Neuronal stem cell (in vitro differentiated cells): ENCODE data around the gene SAMD4A.

Experiments
- DNase-seq: peaks from one replicate; pipeline ENCODE4 v3.0.0-alpha.2; 2013; ENCODE audit warnings: low spot score
- H2AFZ ChIP-seq: one replicate; pipeline ENCODE4 v1.6.1; 2013; ENCODE audit warnings: mild to moderate bottlenecking, low read length, inconsistent platforms
- H2AK5ac ChIP-seq: 2 replicates; pipeline ENCODE4 v1.6.1; 2013; ENCODE audit warnings: low read depth, mild to moderate bottlenecking, inconsistent platforms, low read length, moderate library complexity, mixed read lengths
- H2BK120ac ChIP-seq: 2 replicates; pipeline ENCODE4 v1.6.1; 2013; ENCODE audit warnings: low read depth, mild to moderate bottlenecking, inconsistent platforms, low read length, moderate library complexity, mixed read lengths
- H2BK12ac ChIP-seq: one replicate; pipeline ENCODE4 v1.6.1; 2013; ENCODE audit warnings: low read length, inconsistent platforms
- H2BK15ac ChIP-seq: 2 replicates; pipeline ENCODE4 v1.6.1; 2013; ENCODE audit warnings: mild to moderate bottlenecking, low read length, inconsistent platforms, mixed read lengths
- H2BK5ac ChIP-seq: one replicate; pipeline ENCODE4 v1.6.1; 2013; ENCODE audit warnings: inconsistent platforms, mild to moderate bottlenecking, low read length, moderate library complexity
- H3K14ac ChIP-seq: one replicate; pipeline ENCODE4 v1.6.1; 2013; ENCODE audit warnings: low read length, inconsistent platforms
- H3K18ac ChIP-seq: 2 replicates; pipeline ENCODE4 v1.6.1; 2013; ENCODE audit warnings: low read length, inconsistent platforms
- H3K23ac ChIP-seq: 2 replicates; pipeline ENCODE4 v1.6.1; 2013; ENCODE audit warnings: low read depth, mild to moderate bottlenecking, mixed read lengths, low read length, inconsistent platforms; ENCODE audit not compliant: poor library complexity
- H3K27ac ChIP-seq: replicated peaks from 3 replicates; pipeline ENCODE4 v1.5.1; 2013; ENCODE audit warnings: low read length, inconsistent platforms
- H3K27me3 ChIP-seq, 3 experiments: 2 replicates each; pipeline ENCODE4 v1.6.1; 2013; ENCODE audit warnings: low read length in 3 of 3, mild to moderate bottlenecking in 2 of 3, inconsistent platforms in 1 of 3, low read depth in 1 of 3, mixed read lengths in 1 of 3, moderate library complexity in 1 of 3; ENCODE audit not compliant: control insufficient read depth in 3 of 3, insufficient read depth in 3 of 3
- H3K36me3 ChIP-seq, 2 donors: replicated peaks in 1 of 2; 2 replicates each; pipeline ENCODE4 v1.6.1; 2013; ENCODE audit warnings: low read length in 2 of 2; ENCODE audit not compliant: control insufficient read depth in 2 of 2, insufficient read depth in 2 of 2
- H3K4ac ChIP-seq: 2 replicates; pipeline ENCODE4 v1.6.1; 2013; ENCODE audit warnings: inconsistent platforms, mild to moderate bottlenecking, low read length, moderate library complexity
- H3K4me1 ChIP-seq, 2 donors: 1 replicate in 1 of 2; 2 replicates in 1 of 2; pipeline ENCODE4 v1.6.1; 2013; ENCODE audit warnings: low read length in 2 of 2, low read depth in 1 of 2; ENCODE audit not compliant: control insufficient read depth in 2 of 2, insufficient read depth in 1 of 2
- H3K4me2 ChIP-seq: one replicate; pipeline ENCODE4 v1.6.1; 2013; ENCODE audit warnings: mild to moderate bottlenecking, low read length, inconsistent platforms; ENCODE audit not compliant: insufficient read depth, poor library complexity, severe bottlenecking
- H3K4me3 ChIP-seq, 2 donors: 2 replicates each; pipeline ENCODE4 v1.5.1; 2013; ENCODE audit warnings: low read length in 2 of 2, mild to moderate bottlenecking in 2 of 2, inconsistent platforms in 1 of 2, moderate library complexity in 1 of 2
- H3K79me1 ChIP-seq: one replicate; pipeline ENCODE4 v1.6.1; 2013; ENCODE audit warnings: low read depth, mild to moderate bottlenecking, inconsistent platforms, low read length, moderate library complexity
- H3K9ac ChIP-seq: one replicate; pipeline ENCODE4 v1.6.1; 2013; ENCODE audit warnings: mild to moderate bottlenecking, low read depth, low read length, inconsistent platforms; ENCODE audit not compliant: poor library complexity
- H3K9me3 ChIP-seq, 2 donors: replicated peaks in 1 of 2; 2 replicates each; pipeline versions ENCODE3 to v1.6.1; 2013; ENCODE audit warnings: low read length in 2 of 2, mild to moderate bottlenecking in 2 of 2, inconsistent platforms in 1 of 2, low read depth in 1 of 2, mixed read lengths in 1 of 2, moderate library complexity in 1 of 2; ENCODE audit not compliant: control insufficient read depth in 2 of 2, insufficient read depth in 1 of 2
- H4K8ac ChIP-seq: one replicate; pipeline ENCODE4 v1.6.1; 2013; ENCODE audit warnings: low read depth, mild to moderate bottlenecking, inconsistent platforms, low read length, moderate library complexity
- H4K91ac ChIP-seq: one replicate; pipeline ENCODE4 v1.6.1; 2013; ENCODE audit warnings: low read length, low read depth, mild to moderate bottlenecking, inconsistent platforms; ENCODE audit not compliant: poor library complexity
- WGBS, 2 donors: extraction: QIAGEN DNeasy Blood & Tissue Kit; methylation state at CpG; one replicate each; pipeline ENCODE4 v1.1.7; 2013; ENCODE audit warnings: missing lambda C conversion rate in 2 of 2, mixed read lengths in 1 of 2; ENCODE audit not compliant: insufficient read length in 2 of 2, insufficient replicate concordance in 1 of 2; ENCODE audit errors: extremely low coverage in 2 of 2; 5-methylcytosine and 5-hydroxymethylcytosine counted together

The SAMD4A gene

GRCh38 chr14:54794796-54795195 lies 227.9 kb downstream of the SAMD4A start:
- H2BK15ac ChIP-seq: no peak overlapping the region
- no peak overlapping the region for H4K8ac ChIP-seq
- H3K4me2 ChIP-seq: no peak overlapping the region
- DNase-seq: no peak
- H3K36me3 ChIP-seq: peaks cover 5 to 6% of the 10 kb centered on the region in 2 donors
- H3K9me3 ChIP-seq: peaks cover 8 to 9% of the 10 kb centered on the region in 2 donors
- H3K27me3 ChIP-seq: no peaks in the 10 kb centered on the region
- no CpG with 5 or more reads among the region's 3 CpGs for WGBS, 2 donors
- no peak overlapping the region for H3K9ac ChIP-seq
- H4K91ac ChIP-seq: no peak overlapping the region
- H3K4me1 ChIP-seq: peaks cover 7 to 22% of the 10 kb centered on the region in 2 donors
- no peak overlapping the region for H2BK5ac ChIP-seq
- no peak overlapping the region for H3K4me3 ChIP-seq
- no peaks in the 10 kb centered on the region for H3K79me1 ChIP-seq
- no peak overlapping the region for H2AK5ac ChIP-seq
- peak overlapping the region; percentile 3 for H3K18ac ChIP-seq
- H3K27ac ChIP-seq: no peak overlapping the region
- no peak overlapping the region for H3K14ac ChIP-seq
- no peak overlapping the region for H3K4ac ChIP-seq
- no peak overlapping the region for H2BK120ac ChIP-seq
- H2AFZ ChIP-seq: peak overlapping the region; percentile 2
- no peak overlapping the region for H3K23ac ChIP-seq
- H2BK12ac ChIP-seq: no peak overlapping the region

- H2BK15ac ChIP-seq: no peak overlapping the region
- no peak overlapping the region for H3K4me3 ChIP-seq
- H2AFZ ChIP-seq: no peak overlapping the region
- H3K27me3 ChIP-seq: no peaks in the 10 kb centered on the region
- H3K4ac ChIP-seq: no peak overlapping the region
- H4K91ac ChIP-seq: no peak overlapping the region
- H2BK5ac ChIP-seq: no peak overlapping the region
- no peaks in the 10 kb centered on the region for H3K36me3 ChIP-seq
- H3K27ac ChIP-seq: no peak overlapping the region
- H3K9me3 ChIP-seq: peaks cover 8 to 9% of the 10 kb centered on the region in 2 donors
- H3K14ac ChIP-seq: no peak overlapping the region
- H3K4me1 ChIP-seq: peaks cover 7 to 15% of the 10 kb centered on the region in 2 donors
- no peak overlapping the region for H2AK5ac ChIP-seq
- H3K23ac ChIP-seq: no peak overlapping the region
- no peak overlapping the region for H3K9ac ChIP-seq
- no peak overlapping the region for H2BK120ac ChIP-seq
- no peak overlapping the region for H4K8ac ChIP-seq
- H3K79me1 ChIP-seq: no peaks in the 10 kb centered on the region
- no peak overlapping the region for H3K18ac ChIP-seq
- no peak overlapping the region for H2BK12ac ChIP-seq
- no peak for DNase-seq
- no peak overlapping the region for H3K4me2 ChIP-seq
Observed at GRCh38 chr14:54796961-54797360, 230.0 kb downstream of the SAMD4A start.

- H2AFZ ChIP-seq: no peak overlapping the region
- no peak overlapping the region for H2BK15ac ChIP-seq
- no peak overlapping the region for H2AK5ac ChIP-seq
- H3K4ac ChIP-seq: no peak overlapping the region
- no peaks in the 10 kb centered on the region for H3K36me3 ChIP-seq
- H3K9me3 ChIP-seq: peaks cover 8 to 9% of the 10 kb centered on the region in 2 donors
- no CpG with 5 or more reads among the region's 6 CpGs for WGBS, 2 donors
- H4K91ac ChIP-seq: no peak overlapping the region
- no peak overlapping the region for H3K4me2 ChIP-seq
- H3K27me3 ChIP-seq: no peaks in the 10 kb centered on the region
- H3K4me3 ChIP-seq: no peak overlapping the region
- no peak overlapping the region for H3K27ac ChIP-seq
- no peak overlapping the region for H3K18ac ChIP-seq
- H3K14ac ChIP-seq: no peak overlapping the region
- no peak overlapping the region for H2BK5ac ChIP-seq
- DNase-seq: no peak
- no peak overlapping the region for H2BK120ac ChIP-seq
- no peak overlapping the region for H4K8ac ChIP-seq
- H2BK12ac ChIP-seq: no peak overlapping the region
- no peak overlapping the region for H3K9ac ChIP-seq
- H3K23ac ChIP-seq: no peak overlapping the region
- no peaks in the 10 kb centered on the region for H3K79me1 ChIP-seq
- H3K4me1 ChIP-seq: peaks cover 2 to 12% of the 10 kb centered on the region in 2 donors
Observed at GRCh38 chr14:54797556-54797955, 230.6 kb downstream of the SAMD4A start.

- Histone ChIP-seq H3K4ac (no peak overlapping the region), H3K4me2 (no peak overlapping the region), H4K8ac (no peak overlapping the region), H3K18ac (no peak overlapping the region), H3K4me1 (peaks cover 2 to 12% of the 10 kb centered on the region in 2 donors), H2AFZ (no peak overlapping the region), H3K27me3 (no peaks in the 10 kb centered on the region), H3K14ac (no peak overlapping the region), H3K4me3 (no peak overlapping the region), H3K27ac (no peak overlapping the region), H2BK5ac (no peak overlapping the region), H2BK15ac (no peak overlapping the region), H2AK5ac (no peak overlapping the region), H3K23ac (no peak overlapping the region), H2BK120ac (no peak overlapping the region), H2BK12ac (no peak overlapping the region), H3K79me1 (no peaks in the 10 kb centered on the region), H4K91ac (no peak overlapping the region), H3K36me3 (no peaks in the 10 kb centered on the region), H3K9me3 (peaks cover 8 to 9% of the 10 kb centered on the region in 2 donors), H3K9ac (no peak overlapping the region)
- WGBS, 2 donors: no CpG with 5 or more reads among the region's 4 CpGs
- no peak for DNase-seq
Observed at GRCh38 chr14:54797986-54798385, 231.1 kb downstream of the SAMD4A start.
